ENCODE measurements around the gene FARS2.
"Not testable (repeated sequence)": the region's sequence is repeated elsewhere in the genome, so short reads cannot be mapped to it uniquely, and the experiment has no call there.

The FARS2 gene

GRCh38 chr6:5559651-5560050, 298.3 kb downstream of the FARS2 start:
- no peak for TF ChIP-seq CTCF (IDR thresholded peaks at IDR 0.05; ENCODE audit: low read depth, low read length)
- TF ChIP-seq EZH2phosphoT487 (IDR thresholded peaks at IDR 0.05; ENCODE audit: low read depth): no peak
- Histone ChIP-seq H3K4me3 (ENCODE audit: low read length) (no peak overlapping the region), H3K36me3 (replicated peaks; ENCODE audit: low read depth, low read length) (no peaks in the 10 kb centered on the region), H2AFZ (ENCODE audit: low read depth, low read length) (no peak overlapping the region), H3K27me3 (ENCODE audit: low read depth, low read length) (no peaks in the 10 kb centered on the region), H3K27ac (ENCODE audit: low read length) (no peak overlapping the region), H3K4me2 (ENCODE audit: low read length) (no peak overlapping the region), H4K20me1 (ENCODE audit: insufficient read depth, low read length) (no peaks in the 10 kb centered on the region), H3K79me2 (ENCODE audit: low read length) (no peaks in the 10 kb centered on the region), H3K9me3 (ENCODE audit: insufficient read depth, low read length) (no peaks in the 10 kb centered on the region), H3K4me1 (ENCODE audit: low read length) (peaks cover 13% of the 10 kb centered on the region), H3K9ac (ENCODE audit: low read length) (no peak overlapping the region)

- Histone ChIP-seq H3K9ac (ENCODE audit: low read length) (no peak overlapping the region), H3K27ac (ENCODE audit: low read length) (no peak overlapping the region), H3K27me3 (ENCODE audit: low read depth, low read length) (no peaks in the 10 kb centered on the region), H4K20me1 (ENCODE audit: insufficient read depth, low read length) (no peaks in the 10 kb centered on the region), H3K4me2 (ENCODE audit: low read length) (no peak overlapping the region), H3K79me2 (ENCODE audit: low read length) (no peaks in the 10 kb centered on the region), H3K4me1 (ENCODE audit: low read length) (peaks cover 25% of the 10 kb centered on the region), H2AFZ (ENCODE audit: low read depth, low read length) (no peak overlapping the region), H3K9me3 (ENCODE audit: insufficient read depth, low read length) (no peaks in the 10 kb centered on the region), H3K36me3 (replicated peaks; ENCODE audit: low read depth, low read length) (no peaks in the 10 kb centered on the region), H3K4me3 (ENCODE audit: low read length) (no peak overlapping the region)
- TF ChIP-seq EZH2phosphoT487 (IDR thresholded peaks at IDR 0.05; ENCODE audit: low read depth) (no peak), CTCF (IDR thresholded peaks at IDR 0.05; ENCODE audit: low read depth, low read length) (no peak)
Observed at GRCh38 chr6:5562277-5562676, 301.0 kb downstream of the FARS2 start.

- H3K9ac ChIP-seq (ENCODE audit: low read length): no peak overlapping the region
Observed at GRCh38 chr6:5563086-5563485, 301.8 kb downstream of the FARS2 start.

GRCh38 chr6:5564746-5565145, 303.4 kb downstream of the FARS2 start:
- H3K79me2 ChIP-seq (ENCODE audit: low read length); H3K4me3 ChIP-seq (ENCODE audit: low read length); H4K20me1 ChIP-seq (ENCODE audit: insufficient read depth, low read length); H3K27me3 ChIP-seq (ENCODE audit: low read depth, low read length); H3K9ac ChIP-seq (ENCODE audit: low read length); H3K27ac ChIP-seq (ENCODE audit: low read length); H3K36me3 ChIP-seq (replicated peaks; ENCODE audit: low read depth, low read length); H2AFZ ChIP-seq (ENCODE audit: low read depth, low read length); H3K9me3 ChIP-seq (ENCODE audit: insufficient read depth, low read length); H3K4me2 ChIP-seq (ENCODE audit: low read length): not testable (repeated sequence)
- H3K4me1 ChIP-seq (ENCODE audit: low read length): peaks cover 39% of the 10 kb centered on the region

More at GRCh38 chr6:5563086-5563485, 301.8 kb downstream of the FARS2 start:
- Histone ChIP-seq H3K27ac (ENCODE audit: low read length) (no peak overlapping the region), H3K4me1 (ENCODE audit: low read length) (peaks cover 33% of the 10 kb centered on the region), H3K36me3 (replicated peaks; ENCODE audit: low read depth, low read length) (no peaks in the 10 kb centered on the region), H4K20me1 (ENCODE audit: insufficient read depth, low read length) (no peaks in the 10 kb centered on the region), H3K4me3 (ENCODE audit: low read length) (no peak overlapping the region), H3K4me2 (ENCODE audit: low read length) (no peak overlapping the region), H3K79me2 (ENCODE audit: low read length) (no peaks in the 10 kb centered on the region), H2AFZ (ENCODE audit: low read depth, low read length) (no peak overlapping the region), H3K9me3 (ENCODE audit: insufficient read depth, low read length) (no peaks in the 10 kb centered on the region), H3K27me3 (ENCODE audit: low read depth, low read length) (no peaks in the 10 kb centered on the region)
- no peak for TF ChIP-seq EZH2phosphoT487 (IDR thresholded peaks at IDR 0.05; ENCODE audit: low read depth)
- TF ChIP-seq CTCF (IDR thresholded peaks at IDR 0.05; ENCODE audit: low read depth, low read length): no peak

GRCh38 chr6:5565971-5566370, 304.7 kb downstream of the FARS2 start:
- Histone ChIP-seq H3K9ac (ENCODE audit: low read length) (no peak overlapping the region; the same call in 1 of the 2 replicates), H3K27ac (ENCODE audit: low read length) (peak overlapping the region; percentile 71)
- TF ChIP-seq EZH2phosphoT487 (IDR thresholded peaks at IDR 0.05; ENCODE audit: low read depth) (no peak), CTCF (IDR thresholded peaks at IDR 0.05; ENCODE audit: low read depth, low read length) (no peak)

More at GRCh38 chr6:5565971-5566370, 304.7 kb downstream of the FARS2 start:
- no peaks in the 10 kb centered on the region for H4K20me1 ChIP-seq (ENCODE audit: insufficient read depth, low read length)
- H2AFZ ChIP-seq (ENCODE audit: low read depth, low read length): no peak overlapping the region
- no peaks in the 10 kb centered on the region for H3K9me3 ChIP-seq (ENCODE audit: insufficient read depth, low read length)
- H3K79me2 ChIP-seq (ENCODE audit: low read length): 0 out of 2 replicates have a peak, but pooled peaks cover 3% of the 10 kb centered on the region
- H3K36me3 ChIP-seq (replicated peaks; ENCODE audit: low read depth, low read length): no peaks in the 10 kb centered on the region
- 0 out of 2 replicates have a peak overlapping the region, but pooled peaks have one; percentile 39 for H3K4me3 ChIP-seq (ENCODE audit: low read length)
- H3K4me2 ChIP-seq (ENCODE audit: low read length): peak overlapping the region; percentile 78
- peaks cover 45% of the 10 kb centered on the region for H3K4me1 ChIP-seq (ENCODE audit: low read length)
- H3K27me3 ChIP-seq (ENCODE audit: low read depth, low read length): no peaks in the 10 kb centered on the region

Measured in OCI-LY3 (cell line).